ENCODE data around the gene PDZD7. TPM values are rescaled to one million over a fixed set of nuclear protein-coding genes. Genes with fewer than 3 reads are reported as not detected.

The PDZD7 gene
- total and polyA plus RNA-seq, 2 of the 8 experiments (the other 6 are each of a cell fraction or from before 2014, with no cell fraction given) = 0.88 to 1.6 TPM

DNA sequence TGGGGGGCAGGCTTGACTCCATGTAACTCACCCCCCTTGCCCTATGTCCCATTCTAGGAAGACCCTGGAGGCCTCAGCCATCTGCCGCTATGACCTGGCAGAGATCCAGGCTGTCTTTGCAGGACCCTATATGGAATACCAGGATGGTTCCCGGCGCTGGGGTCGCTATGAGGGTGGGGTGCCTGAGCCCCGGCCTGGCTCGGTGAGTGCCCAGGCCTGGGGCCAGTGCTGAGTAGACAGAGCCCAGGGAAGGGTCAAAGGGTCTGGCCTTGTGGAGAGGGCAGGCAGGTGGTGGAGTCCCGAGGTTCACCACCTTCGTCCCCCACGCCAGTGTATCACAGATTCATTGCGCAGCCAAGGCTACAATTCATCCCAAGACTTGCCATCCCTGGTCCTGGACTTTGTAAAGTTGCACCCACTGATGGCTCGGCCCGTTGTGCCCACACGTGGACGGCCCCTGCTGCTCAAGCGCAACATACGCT is 51.1 kb downstream of the PDZD7 start:
- Histone ChIP-seq H3K79me1 (ENCODE audit: low read depth, low read length) (no peaks in the 10 kb centered on the region), H4K8ac (ENCODE audit: extremely low read depth, insufficient read depth, low read length) (no peak overlapping the region), H4K91ac (replicated peaks; ENCODE audit: insufficient read length, low read length) (no peak overlapping the region), H2BK12ac (ENCODE audit: low read depth, low read length) (no peak overlapping the region), H3K23ac (ENCODE audit: insufficient read length) (no peak overlapping the region), H2AK5ac (ENCODE audit: low read depth, low read length) (no peak overlapping the region), H3K4me3 (ENCODE audit: extremely low read depth in 1 of 4, insufficient read depth in 2 of 4, low read depth in 3 of 4, low read length in 4 of 4) (no peak overlapping the region), H3K27me3 (replicated peaks in 1 of 4; ENCODE audit: control insufficient read depth in 3 of 4, extremely low read depth in 1 of 4, insufficient read depth in 3 of 4, low read length in 3 of 4) (no peaks in the 10 kb centered on the region), H4K5ac (ENCODE audit: insufficient read length, low read depth, low read length) (no peak overlapping the region), H2BK20ac (ENCODE audit: low read length) (no peak overlapping the region), H3K36me3 (ENCODE audit: control insufficient read depth in 2 of 4, insufficient read depth in 4 of 4, low read length in 3 of 4) (peaks cover 0 to 18% (median 5%) of the 10 kb centered on the region in 4 experiments; a peak in 4 of 8 replicates), H3K27ac (ENCODE audit: low read depth, low read length) (no peak overlapping the region), H3K56ac (replicated peaks; ENCODE audit: insufficient read length, low read depth, low read length) (no peak overlapping the region), H3K4me1 (replicated peaks in 1 of 4; ENCODE audit: control insufficient read depth in 3 of 4, insufficient read depth in 4 of 4, low read length in 3 of 4) (no peaks in the 10 kb centered on the region), H2BK5ac (ENCODE audit: low read depth, low read length) (no peak overlapping the region), H4K20me1 (replicated peaks in 1 of 2; ENCODE audit: control insufficient read depth in 1 of 2, insufficient read depth in 2 of 2, low read length in 2 of 2) (peaks cover 0 to 14% of the 10 kb centered on the region in 2 experiments), H3K9ac (replicated peaks in 1 of 4; ENCODE audit: extremely low read depth in 1 of 4, low read depth in 3 of 4, low read length in 3 of 4) (no peak overlapping the region), H3K4me2 (ENCODE audit: insufficient read depth in 1 of 2, low read depth in 2 of 2, low read length in 2 of 2) (no peak overlapping the region), H3K9me3 (ENCODE audit: insufficient read depth in 2 of 2, low read depth in 1 of 2, low read length in 1 of 2) (no peaks in the 10 kb centered on the region), H2BK120ac (replicated peaks; ENCODE audit: low read depth, low read length) (no peak overlapping the region), H2BK15ac (ENCODE audit: low read length) (no peak overlapping the region), H3K4ac (replicated peaks; ENCODE audit: insufficient read length, low read depth, low read length) (no peak overlapping the region), H3K18ac (ENCODE audit: extremely low read depth, low read length) (no peak overlapping the region), H3K79me2 (ENCODE audit: control insufficient read depth in 1 of 2, insufficient read depth in 2 of 2, low read length in 2 of 2) (no peaks in the 10 kb centered on the region), H2AFZ (ENCODE audit: low read length) (no peak overlapping the region), H3K23me2 (ENCODE audit: low read depth, low read length) (no peaks in the 10 kb centered on the region), H3K14ac (ENCODE audit: insufficient read length) (no peak overlapping the region)
- ChIA-PET CTCF (ENCODE audit: partially characterized antibody) (interaction anchor here (1.1 to 2.8 kb wide), 5 partner anchors 11 to 35 kb away, joined by 3 to 15 read pairs (median 8); no protein-coding TSS in a partner anchor), POLR2A (ENCODE audit: partially characterized antibody) (interaction anchor here (0.8 to 1.9 kb wide), 3 partner anchors 10 to 19 kb away, joined by 3 to 6 read pairs (median 3); no protein-coding TSS in a partner anchor)
- no peak for FAIRE-seq
- no peak for DNase-seq (ENCODE audit: low read depth in 1 of 2, low spot score in 2 of 2)
- 89% methylated on average over 16 of the region's 16 CpGs; no CpG with 5 or more reads in 1 of the 2 experiments for whole genome bisulfite sequencing, 2 experiments (ENCODE audit: extremely low coverage in 1 of 2, insufficient coverage in 1 of 2, insufficient read length in 1 of 2, insufficient replicate concordance in 2 of 2, low coverage in 1 of 2, low lambda C conversion rate in 2 of 2, missing lambda C conversion rate in 1 of 2)
- TF ChIP-seq CREB1 (IDR thresholded peaks at IDR 0.05) = no peak
- TF ChIP-seq EP300 (IDR thresholded peaks at IDR 0.05; ENCODE audit: borderline replicate concordance in 1 of 2, low read depth in 2 of 2, low read length in 2 of 2) = no peak
- no peak for TF ChIP-seq TAF1 (IDR thresholded peaks at IDR 0.05; ENCODE audit: low read depth, low read length)
- TF ChIP-seq KDM1A (IDR thresholded peaks at IDR 0.05; ENCODE audit: borderline replicate concordance, low read length) = no peak
- TF ChIP-seq BACH1 (IDR thresholded peaks at IDR 0.05; ENCODE audit: low read length) = no peak
- TF ChIP-seq KDM5A (IDR thresholded peaks at IDR 0.05; ENCODE audit: low read length) = no peak
- TF ChIP-seq E2F6 (IDR thresholded peaks at IDR 0.05) = no peak
- no peak for TF ChIP-seq SP4 (IDR thresholded peaks at IDR 0.05; ENCODE audit: low read length)
- no peak for TF ChIP-seq POLR2AphosphoS5 (IDR thresholded peaks at IDR 0.05; ENCODE audit: low read depth, low read length)
- no peak for TF ChIP-seq NRF1 (IDR thresholded peaks at IDR 0.05; ENCODE audit: low read depth, low read length)
- no peak for TF ChIP-seq EZH2 (IDR thresholded peaks at IDR 0.05; ENCODE audit: low read depth, low read length, severe bottlenecking)
- TF ChIP-seq PHF8 (conservative IDR thresholded peaks at IDR 0.05; ENCODE audit: low read depth, low read length) = no peak

Measured in H1 (cell line).